H1 (cell line): Measurements from ENCODE around the gene ATG7. TPM values are rescaled to one million over a fixed set of nuclear protein-coding genes. Genes with fewer than 3 reads are reported as not detected.

Experiments used
- CTCF ChIA-PET: fragments of 300-600 bp; sonication (Branson Sonifier 250); formaldehyde crosslinking; loops from one replicate; lab custom pipeline; 2021; ENCODE audit not compliant: partially characterized antibody; lab: Charles Lee
- POLR2A ChIA-PET: fragments of 300-600 bp; sonication (Branson Sonifier 250); formaldehyde crosslinking; loops from one replicate; lab custom pipeline; 2021; ENCODE audit warnings: inconsistent platforms; ENCODE audit not compliant: partially characterized antibody; lab: Charles Lee
- DNase-seq, 2 experiments: peaks; one replicate each; pipeline versions ENCODE4 v3.0.0 to v3.0.0-alpha.2; 2010 to 2022; ENCODE audit warnings: low spot score in 2 of 2, low read depth in 1 of 2, mixed read lengths in 1 of 2
- FAIRE-seq: peaks from 2 replicates; lab custom pipeline; 2011; peaks lifted over from hg19 to GRCh38; lab: Jason Lieb, UNC
- H2AFZ ChIP-seq: 2 replicates; pipeline ENCODE4 v1.8.1; 2012; ENCODE audit warnings: low read length, inconsistent platforms
- H2AK5ac ChIP-seq: 2 replicates; pipeline ENCODE4 v1.6.1; 2013; ENCODE audit warnings: low read depth, low read length
- H2BK120ac ChIP-seq: replicated peaks from 2 replicates; pipeline ENCODE3; 2013; ENCODE audit warnings: low read depth, low read length, inconsistent platforms
- H2BK12ac ChIP-seq: 2 replicates; pipeline ENCODE4 v1.6.1; 2013; ENCODE audit warnings: low read depth, low read length
- H2BK15ac ChIP-seq: 2 replicates; pipeline ENCODE4 v1.6.1; 2013; ENCODE audit warnings: low read length
- H2BK20ac ChIP-seq: 2 replicates; pipeline ENCODE4 v1.6.1; 2013; ENCODE audit warnings: low read length
- H2BK5ac ChIP-seq: 2 replicates; pipeline ENCODE4 v1.6.1; 2013; ENCODE audit warnings: low read depth, low read length
- H3K14ac ChIP-seq: 2 replicates; pipeline ENCODE4 v1.6.1; 2013; ENCODE audit warnings: inconsistent platforms; ENCODE audit not compliant: insufficient read length
- H3K18ac ChIP-seq: 2 replicates; pipeline ENCODE4 v1.6.1; 2013; ENCODE audit warnings: low read length; ENCODE audit errors: extremely low read depth
- H3K23ac ChIP-seq: 2 replicates; pipeline ENCODE4 v1.6.1; 2013; ENCODE audit warnings: inconsistent platforms; ENCODE audit not compliant: insufficient read length
- H3K23me2 ChIP-seq: 2 replicates; pipeline ENCODE4 v1.6.1; 2013; ENCODE audit warnings: low read depth, low read length
- H3K27ac ChIP-seq: 2 replicates; pipeline ENCODE4 v1.6.1; 2011; ENCODE audit warnings: low read depth, low read length, inconsistent platforms
- H3K27me3 ChIP-seq, 4 experiments: replicated peaks in 1 of 4; 1 replicate in 1 of 4; 2 replicates in 3 of 4; pipeline versions ENCODE4 v1.6.1 to v1.8.1; 2011 to 2013; ENCODE audit warnings: low read length in 3 of 4, mild to moderate bottlenecking in 3 of 4, inconsistent platforms in 2 of 4, mixed read lengths in 2 of 4, moderate library complexity in 1 of 4; ENCODE audit not compliant: control insufficient read depth in 3 of 4, insufficient read depth in 3 of 4; ENCODE audit errors: extremely low read depth in 1 of 4
- H3K36me3 ChIP-seq, 4 experiments: 2 replicates each; pipeline versions ENCODE4 v1.6.1 to v1.8.1; 2011 to 2013; ENCODE audit warnings: mild to moderate bottlenecking in 4 of 4, low read length in 3 of 4, moderate library complexity in 2 of 4, control low read depth in 1 of 4, inconsistent platforms in 1 of 4; ENCODE audit not compliant: insufficient read depth in 4 of 4, control insufficient read depth in 2 of 4
- H3K4ac ChIP-seq: replicated peaks from 2 replicates; pipeline ENCODE3; 2013; ENCODE audit warnings: low read length, low read depth, mixed read lengths, inconsistent platforms; ENCODE audit not compliant: insufficient read length
- H3K4me1 ChIP-seq, 4 experiments: replicated peaks in 1 of 4; 1 replicate in 1 of 4; 2 replicates in 3 of 4; pipeline versions ENCODE4 v1.6.1 to v1.8.1; 2011 to 2013; ENCODE audit warnings: low read length in 3 of 4, inconsistent platforms in 2 of 4, mixed read lengths in 1 of 4; ENCODE audit not compliant: insufficient read depth in 4 of 4, control insufficient read depth in 3 of 4
- H3K4me2 ChIP-seq, 2 experiments: 2 replicates each; pipeline versions ENCODE4 v1.6.1 to v1.8.1; 2011 to 2013; ENCODE audit warnings: low read depth in 2 of 2, low read length in 2 of 2, control low read depth in 1 of 2, inconsistent platforms in 1 of 2, mild to moderate bottlenecking in 1 of 2; ENCODE audit not compliant: insufficient read depth in 1 of 2
- H3K4me3 ChIP-seq, 4 experiments: fragments of 200-600, 300-600 bp in 1 of 4; sonication (generic), shearing (Covaris generic), sonication (Bioruptor Twin) in 1 of 4; 2 replicates each; pipeline versions ENCODE4 v1.5.1 to v1.8.1; 2011 to 2016; ENCODE audit warnings: low read length in 4 of 4, low read depth in 3 of 4, control low read depth in 2 of 4, inconsistent platforms in 2 of 4, mild to moderate bottlenecking in 2 of 4, mixed read lengths in 1 of 4, moderate library complexity in 1 of 4; ENCODE audit not compliant: insufficient read depth in 2 of 4; ENCODE audit errors: extremely low read depth in 1 of 4
- H3K56ac ChIP-seq: replicated peaks from 2 replicates; pipeline ENCODE3; 2013; ENCODE audit warnings: low read depth, mild to moderate bottlenecking, mixed read lengths, low read length, inconsistent platforms; ENCODE audit not compliant: insufficient read length
- H3K79me1 ChIP-seq: 2 replicates; pipeline ENCODE4 v1.6.1; 2013; ENCODE audit warnings: low read depth, low read length, control low read depth
- H3K79me2 ChIP-seq, 2 experiments: 2 replicates each; pipeline versions ENCODE4 v1.6.1 to v1.8.1; 2012 to 2013; ENCODE audit warnings: low read length in 2 of 2, mild to moderate bottlenecking in 2 of 2, inconsistent platforms in 1 of 2; ENCODE audit not compliant: insufficient read depth in 2 of 2, control insufficient read depth in 1 of 2
- H3K9ac ChIP-seq, 4 experiments: replicated peaks in 1 of 4; 1 replicate in 1 of 4; 2 replicates in 3 of 4; pipeline versions ENCODE4 v1.6.1 to v1.8.1; 2011 to 2013; ENCODE audit warnings: low read depth in 3 of 4, low read length in 3 of 4, control low read depth in 2 of 4, mild to moderate bottlenecking in 2 of 4, moderate library complexity in 2 of 4, inconsistent platforms in 1 of 4; ENCODE audit errors: extremely low read depth in 1 of 4
- H3K9me3 ChIP-seq, 2 experiments: 2 replicates each; pipeline versions ENCODE4 v1.6.1 to v1.8.1; 2012 to 2013; ENCODE audit warnings: mild to moderate bottlenecking in 2 of 2, moderate library complexity in 2 of 2, control low read depth in 1 of 2, inconsistent platforms in 1 of 2, low read depth in 1 of 2, low read length in 1 of 2, mixed read lengths in 1 of 2; ENCODE audit not compliant: insufficient read depth in 2 of 2
- H4K20me1 ChIP-seq, 2 experiments: replicated peaks in 1 of 2; 2 replicates each; pipeline versions ENCODE3 to v1.8.1; 2011 to 2013; ENCODE audit warnings: inconsistent platforms in 2 of 2, low read length in 2 of 2, mild to moderate bottlenecking in 1 of 2; ENCODE audit not compliant: insufficient read depth in 2 of 2, control insufficient read depth in 1 of 2
- H4K5ac ChIP-seq: 2 replicates; pipeline ENCODE4 v1.6.1; 2013; ENCODE audit warnings: low read length, low read depth, mixed read lengths, inconsistent platforms; ENCODE audit not compliant: insufficient read length
- H4K8ac ChIP-seq: 2 replicates; pipeline ENCODE4 v1.8.0; 2013; ENCODE audit warnings: mild to moderate bottlenecking, moderate library complexity, low read length, inconsistent platforms; ENCODE audit not compliant: insufficient read depth; ENCODE audit errors: extremely low read depth
- H4K91ac ChIP-seq: replicated peaks from 2 replicates; pipeline ENCODE3; 2013; ENCODE audit warnings: low read length, mixed read lengths, inconsistent platforms; ENCODE audit not compliant: insufficient read length
- ATF2 ChIP-seq: IDR thresholded peaks from 2 replicates; pipeline ENCODE4 v1.6.1; 2012; ENCODE audit warnings: low read length, inconsistent platforms
- ATF3 ChIP-seq: IDR thresholded peaks from 2 replicates; pipeline ENCODE4 v1.6.1; 2011; ENCODE audit warnings: low read depth, mild to moderate bottlenecking, low read length; ENCODE audit not compliant: insufficient read depth
- CBX8 ChIP-seq: fragments of 300-800, 300-1000 bp; sonication (generic); IDR thresholded peaks from 2 replicates; pipeline ENCODE4 v1.7.1; 2016; ENCODE audit warnings: low read depth, low read length, borderline replicate concordance
- EP300 ChIP-seq, 2 experiments: IDR thresholded peaks; 1 replicate in 1 of 2; 2 replicates in 1 of 2; pipeline ENCODE4 v1.6.1; 2011 to 2012; ENCODE audit warnings: low read depth in 2 of 2, low read length in 2 of 2, mild to moderate bottlenecking in 2 of 2, borderline replicate concordance in 1 of 2, inconsistent platforms in 1 of 2, moderate library complexity in 1 of 2
- GABPA ChIP-seq: IDR thresholded peaks from 2 replicates; pipeline ENCODE4 v1.6.1; 2011; ENCODE audit warnings: mild to moderate bottlenecking, low read length, moderate library complexity, borderline replicate concordance; ENCODE audit not compliant: insufficient read depth
- JUN ChIP-seq: IDR thresholded peaks from 2 replicates; pipeline ENCODE4 v1.6.1; 2011; ENCODE audit warnings: low read depth, mild to moderate bottlenecking, improper control_type of control experiment, low read length
- MAFK ChIP-seq: IDR thresholded peaks from 2 replicates; pipeline ENCODE4 v1.6.1; 2012; ENCODE audit warnings: low read depth, mild to moderate bottlenecking, improper control_type of control experiment, low read length
- PHF8 ChIP-seq: fragments of 200-600 bp; sonication (generic); conservative IDR thresholded peaks from 2 replicates; pipeline ENCODE4 v1.7.1; 2012; ENCODE audit warnings: low read depth, mild to moderate bottlenecking, inconsistent platforms, low read length, moderate library complexity
- RAD21 ChIP-seq, 2 experiments: IDR thresholded peaks in 1 of 2; conservative IDR thresholded peaks in 1 of 2; 2 replicates each; pipeline ENCODE4 v1.6.1; 2011; ENCODE audit warnings: low read depth in 2 of 2, low read length in 2 of 2, improper control_type of control experiment in 1 of 2, inconsistent platforms in 1 of 2, mild to moderate bottlenecking in 1 of 2, moderate library complexity in 1 of 2
- RBBP5 ChIP-seq: IDR thresholded peaks from 2 replicates; pipeline ENCODE4 v1.7.1; 2012; ENCODE audit warnings: low read depth, mild to moderate bottlenecking, inconsistent platforms, low read length, moderate library complexity, borderline replicate concordance
- RXRA ChIP-seq: IDR thresholded peaks from 2 replicates; pipeline ENCODE4 v1.6.1; 2011; ENCODE audit warnings: low read depth, mild to moderate bottlenecking, low read length, moderate library complexity; ENCODE audit not compliant: insufficient read depth
- WGBS, 2 experiments: shearing (Covaris generic) in 1 of 2; methylation state at CpG; one replicate each; pipeline versions ENCODE4 v1.1.6 to v1.1.7; 2013 to 2015; ENCODE audit warnings: low lambda C conversion rate in 2 of 2, mixed read lengths in 2 of 2, inconsistent platforms in 1 of 2, low coverage in 1 of 2, missing lambda C conversion rate in 1 of 2; ENCODE audit not compliant: insufficient replicate concordance in 2 of 2, insufficient coverage in 1 of 2, insufficient read length in 1 of 2; ENCODE audit errors: extremely low coverage in 1 of 2, missing lambda C conversion rate in 1 of 2; 5-methylcytosine and 5-hydroxymethylcytosine counted together
- polyA plus RNA-seq, 7 experiments: library from polyadenylated mRNA; depleted of rRNA in 3 of 7; stranded (reverse) in 5 of 7; unstranded in 2 of 7; fragments of >200 nt in 5 of 7; fragments of 200-250 nt in 2 of 7; gene quantifications; 1 replicate in 5 of 7; 2 replicates in 1 of 7; 4 replicates in 1 of 7; pipeline versions ENCODE4 v1.2.1 to v1.2.3, GENCODE V29; 2011 to 2013; ENCODE audit warnings: missing spikeins in 2 of 7, mixed read lengths in 2 of 7
- total RNA-seq: library from RNA; stranded (reverse); fragmentation: NEBNext Ultra II Directional; extraction: Animal tissue kit (Norgen Biotek cat#: 25700); gene quantifications from 2 replicates; pipeline ENCODE4 v1.2.1, GENCODE V29; 2021

The ATG7 gene
- total and polyA plus RNA-seq, 2 of the 8 experiments (the other 6 are each of a cell fraction or from before 2014, with no cell fraction given), result 15.0 to 19.1 TPM

GRCh38 chr3:11529281-11529680, 257.1 kb downstream of the ATG7 start:
- Histone ChIP-seq H2BK120ac (no peak overlapping the region), H2AFZ (no peak overlapping the region), H3K9me3 (no peaks in the 10 kb centered on the region), H2BK20ac (no peak overlapping the region), H4K5ac (no peak overlapping the region), H3K36me3 (no peaks in the 10 kb centered on the region), H3K23me2 (no peaks in the 10 kb centered on the region), H2AK5ac (no peak overlapping the region), H3K14ac (no peak overlapping the region), H3K27ac (no peak overlapping the region), H4K20me1 (no peaks in the 10 kb centered on the region), H4K8ac (no peak overlapping the region), H2BK12ac (no peak overlapping the region), H4K91ac (no peak overlapping the region), H3K79me2 (no peaks in the 10 kb centered on the region), H3K4me3 (no peak overlapping the region), H3K23ac (no peak overlapping the region), H3K9ac (no peak overlapping the region), H3K79me1 (no peaks in the 10 kb centered on the region), H3K4me2 (no peak overlapping the region), H3K18ac (no peak overlapping the region), H2BK5ac (no peak overlapping the region), H3K27me3 (no peaks in the 10 kb centered on the region), H3K4ac (no peak overlapping the region), H3K56ac (no peak overlapping the region), H3K4me1 (no peaks in the 10 kb centered on the region; a peak in 1 of 7 replicates), H2BK15ac (no peak overlapping the region)
- FAIRE-seq, result no peak
- CTCF ChIA-PET, result interaction anchor here (0.6 to 1.0 kb wide), 2 partner anchors 9 to 392 kb away, joined by 3 read pairs; no protein-coding TSS in a partner anchor
- DNase-seq, result no peak
- 91% methylated on average over 4 of the region's 4 CpGs; no CpG with 5 or more reads in 1 of the 2 experiments for WGBS, 2 experiments
- POLR2A ChIA-PET, result no interaction called here
- TF ChIP-seq RBBP5 (no peak), RAD21 (IDR thresholded peaks at IDR 0.05 in 1 of 2, conservative IDR thresholded peaks at IDR 0.05 in 1 of 2; ENCODE audit: low read depth in 2 of 2, low read length in 2 of 2) (no peak), ATF3 (no peak), PHF8 (no peak), EP300 (IDR thresholded peaks at IDR 0.05; ENCODE audit: borderline replicate concordance in 1 of 2, low read depth in 2 of 2, low read length in 2 of 2) (no peak), RXRA (no peak), CBX8 (no peak), ATF2 (no peak), MAFK (no peak), JUN (no peak), GABPA (no peak)
